Body of pancreas (tissue), 4 donors: Measurements from ENCODE around the gene TLE1.

Experiments used
- POLR2A ChIP-seq, 3 donors: fragments of 450-650 bp; IDR thresholded peaks; one replicate each; pipeline ENCODE4 v1.6.1; 2016; ENCODE audit warnings: antibody characterized with exemption in 3 of 3, mild to moderate bottlenecking in 2 of 3
- TF ChIP-seq, protein P1 (sequence below), 7 experiments: fragments of 450-650 bp in 4 of 7; fragments of 200-600 bp in 3 of 7; sonication (generic) in 3 of 7; IDR thresholded peaks; one replicate each; pipeline ENCODE4 v1.5.1; 2016 to 2019; ENCODE audit warnings: antibody characterized with exemption in 7 of 7

- TF ChIP-seq, protein P1, sequence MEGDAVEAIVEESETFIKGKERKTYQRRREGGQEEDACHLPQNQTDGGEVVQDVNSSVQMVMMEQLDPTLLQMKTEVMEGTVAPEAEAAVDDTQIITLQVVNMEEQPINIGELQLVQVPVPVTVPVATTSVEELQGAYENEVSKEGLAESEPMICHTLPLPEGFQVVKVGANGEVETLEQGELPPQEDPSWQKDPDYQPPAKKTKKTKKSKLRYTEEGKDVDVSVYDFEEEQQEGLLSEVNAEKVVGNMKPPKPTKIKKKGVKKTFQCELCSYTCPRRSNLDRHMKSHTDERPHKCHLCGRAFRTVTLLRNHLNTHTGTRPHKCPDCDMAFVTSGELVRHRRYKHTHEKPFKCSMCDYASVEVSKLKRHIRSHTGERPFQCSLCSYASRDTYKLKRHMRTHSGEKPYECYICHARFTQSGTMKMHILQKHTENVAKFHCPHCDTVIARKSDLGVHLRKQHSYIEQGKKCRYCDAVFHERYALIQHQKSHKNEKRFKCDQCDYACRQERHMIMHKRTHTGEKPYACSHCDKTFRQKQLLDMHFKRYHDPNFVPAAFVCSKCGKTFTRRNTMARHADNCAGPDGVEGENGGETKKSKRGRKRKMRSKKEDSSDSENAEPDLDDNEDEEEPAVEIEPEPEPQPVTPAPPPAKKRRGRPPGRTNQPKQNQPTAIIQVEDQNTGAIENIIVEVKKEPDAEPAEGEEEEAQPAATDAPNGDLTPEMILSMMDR (IDR thresholded peaks at IDR 0.05), result no peak
- TF ChIP-seq POLR2A (IDR thresholded peaks at IDR 0.05), result no peak
Measured at GRCh38 chr9:81621118-81621517, 68.2 kb downstream of the TLE1 start.
